Pancreas (tissue), 10 donors: ENCODE data around the gene APOBEC3A. TPM values are rescaled to one million over a fixed set of nuclear protein-coding genes. Genes with fewer than 3 reads are reported as not detected.
"Not testable (repeated sequence)": the region's sequence is repeated elsewhere in the genome, so short reads cannot be mapped to it uniquely, and the experiment has no call there.

Source experiments
- ATAC-seq, 4 donors: fragments of 200-7000 bp; cut with Tn5 transposase; one replicate each; pipeline versions ENCODE4 v1.8.0 to v1.9.1; 2020; ENCODE audit warnings: mild to moderate bottlenecking in 4 of 4, moderate library complexity in 4 of 4
- DNase-seq, 6 donors: peaks; one replicate each; pipeline ENCODE4 v3.0.0-alpha.2; 2020
- FAIRE-seq: peaks from 2 replicates; lab custom pipeline; 2012; peaks lifted over from hg19 to GRCh38; lab: Jason Lieb, UNC
- H3K27ac ChIP-seq, 4 donors: fragments of 200-600 bp; sonication (generic); 1 replicate in 3 of 4; 2 replicates in 1 of 4; pipeline versions ENCODE4 v1.5.0 to v1.8.0; 2020
- H3K27me3 ChIP-seq, 4 donors: fragments of 200-600 bp; one replicate each; pipeline ENCODE4 v1.8.0; 2021
- H3K36me3 ChIP-seq, 3 donors: fragments of 200-600 bp; sonication (generic) in 1 of 3; one replicate each; pipeline versions ENCODE4 v1.5.0 to v1.8.0; 2020 to 2021
- H3K4me1 ChIP-seq, 3 donors: fragments of 200-600 bp; one replicate each; pipeline ENCODE4 v1.8.0; 2021
- H3K4me3 ChIP-seq, 4 donors: fragments of 200-600 bp; sonication (generic) in 2 of 4; one replicate each; pipeline versions ENCODE4 v1.5.0 to v1.8.0; 2020 to 2021
- H3K9me3 ChIP-seq, 4 donors: fragments of 200-600 bp; one replicate each; pipeline ENCODE4 v1.8.0; 2021
- CTCF ChIP-seq, 4 donors: fragments of 200-600 bp; sonication (generic) in 3 of 4; IDR thresholded peaks; one replicate each; pipeline versions ENCODE4 v1.5.0 to v1.8.0; 2021; ENCODE audit warnings: antibody characterized with exemption in 4 of 4
- WGBS, 2 donors: extraction: QIAGEN DNeasy Blood & Tissue Kit; methylation state at CpG; one replicate each; pipeline ENCODE4 v1.1.7; 2013; 5-methylcytosine and 5-hydroxymethylcytosine counted together
- intact Hi-C, 3 donors: fragments of 100-400 bp; cut with DNase I; formaldehyde crosslinking; loops; one replicate each; pipeline versions ENCODE4 v1.11.1 to v1.14.2; 2022
- polyA plus RNA-seq, 2 donors: library from polyadenylated mRNA; stranded (reverse); fragments of 200-250 nt; gene quantifications; one replicate each; pipeline ENCODE4 v1.2.3, GENCODE V29; 2013
- total RNA-seq, 6 donors: library from RNA; stranded (reverse); fragmentation: NEBNext Ultra II Directional in 4 of 6; extraction: Animal tissue kit (Norgen Biotek cat#: 25700) in 4 of 6; gene quantifications; one replicate each; pipeline versions ENCODE4 v1.2.1 to v1.2.4, GENCODE V29; 2021 to 2023
- donor health status: healthy with polysubstance abuse.
- donor health status: DM: no; HTN: no; CAD: no; lungs with moderate emphysema.
- donor health status: DM: no; HTN: no; CAD: no.
- donor health status: control.
- donor health status: control.
- donor health status: Bipolar disorder and iron deficiency.
- donor health status: DM: yes; HTN: yes; CAD: no.
- donor health status: DM: no; HTN: no; CAD: no.
- donor health status: DM: no; HTN: no; CAD: no.
- donor health status: DM: yes; HTN: yes; CAD: no.

APOBEC3A gene
- total and polyA plus RNA-seq, 8 donors: 0.07 to 1.1 (median 0.46) TPM; not detected in 2

DNA sequence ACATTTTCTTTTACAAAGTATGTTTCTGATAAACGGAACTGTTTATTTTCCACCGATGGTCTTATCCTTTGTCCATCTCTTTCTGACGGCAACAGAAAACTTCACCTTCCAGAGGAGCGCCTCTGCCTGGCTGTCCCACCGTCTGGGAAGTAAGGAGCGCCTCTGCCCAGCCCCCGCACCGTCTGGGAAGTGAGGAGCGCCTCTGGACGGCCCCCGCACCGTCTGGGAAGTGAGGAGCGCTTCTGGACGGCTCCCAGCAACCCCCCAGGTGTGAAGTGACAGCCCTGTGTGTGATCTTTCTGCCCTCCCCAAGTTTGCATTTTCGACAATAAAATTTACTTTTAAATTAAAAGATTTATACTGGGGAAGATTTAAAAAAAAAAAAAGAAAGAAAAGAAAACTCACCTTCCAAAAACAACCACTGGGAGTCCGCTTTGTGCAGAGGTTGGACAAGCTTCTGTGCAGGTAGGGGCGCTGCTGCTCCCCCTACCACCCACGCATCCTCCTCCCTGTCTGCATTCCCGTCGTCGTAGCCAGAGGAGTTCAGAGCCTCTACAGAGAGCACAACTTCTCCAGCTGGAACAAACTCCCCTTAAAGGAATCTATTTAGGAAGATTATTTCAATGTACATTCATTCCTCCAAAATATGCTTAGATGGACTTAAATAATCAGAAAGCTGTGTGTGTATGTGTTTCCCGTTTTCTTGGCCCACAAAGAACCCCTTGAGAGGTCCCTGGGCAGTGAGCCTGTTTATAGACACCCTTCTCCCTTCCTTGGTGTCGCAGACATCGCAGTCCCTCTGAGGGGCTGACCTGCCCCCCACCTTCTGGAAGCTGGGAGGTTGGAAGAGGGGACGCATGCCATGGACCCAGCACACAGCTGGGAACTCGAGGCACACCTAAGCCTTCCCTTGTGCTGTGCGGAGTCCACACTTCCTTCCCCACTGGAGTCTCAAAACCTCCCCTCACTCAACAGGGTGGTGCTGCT, 23.9 kb downstream of the APOBEC3A start:
- TF ChIP-seq CTCF (IDR thresholded peaks at IDR 0.05): peak in 3 of 4 donors; percentile 10 to 45 (median 24)
- DNase-seq (peak in 5 of 6 donors; percentile 63 to 69 (median 66)), FAIRE-seq (no peak), ATAC-seq (peak; percentile 56 to 81 (median 70))
- 17 to 18% methylated on average over 27 of the region's 27 CpGs for WGBS, 2 donors
- H3K9me3 ChIP-seq: no peaks in the 10 kb centered on the region
- H3K4me3 ChIP-seq: peak overlapping the region in 1 of 4 donors; percentile 17
- H3K27me3 ChIP-seq: no peaks in the 10 kb centered on the region
- peak overlapping the region; percentile 84 to 92 (median 90) for H3K27ac ChIP-seq
- peaks cover 3 to 19% (median 11%) of the 10 kb centered on the region in 3 donors for H3K4me1 ChIP-seq
- intact Hi-C loops: no loop called here
- H3K36me3 ChIP-seq: no peaks in the 10 kb centered on the region

- intact Hi-C loops: no loop called here
- H3K9me3 ChIP-seq: no peaks in the 10 kb centered on the region
- H3K27ac ChIP-seq: peak within 1 kb of the TSS; percentile 84 to 92 (median 90)
- no peaks in the 10 kb centered on the region for H3K27me3 ChIP-seq
- peak within 1 kb of the TSS in 2 of 4 donors; percentile 14 to 17 for H3K4me3 ChIP-seq
- peak; percentile 61 to 95 (median 90) for DNase-seq
- peak; percentile 81 for FAIRE-seq
- H3K36me3 ChIP-seq: no peaks in the 10 kb centered on the region
- TF ChIP-seq CTCF (IDR thresholded peaks at IDR 0.05): no peak
- peak; percentile 84 to 94 (median 90) for ATAC-seq
- peaks cover 3 to 19% (median 11%) of the 10 kb centered on the region in 3 donors for H3K4me1 ChIP-seq
- 8 to 11% methylated on average over 15 to 16 of the region's 16 CpGs for WGBS, 2 donors
These were observed 24.9 kb downstream of the APOBEC3A start, which contains the start of gene APOBEC3B for GRCh38 chr22:38981992-38982927. Gene APOBEC3B, plus strand, starts transcription at chr22:38982347. Its CDS starts 107 bp downstream, at chr22:38982454.

DNA sequence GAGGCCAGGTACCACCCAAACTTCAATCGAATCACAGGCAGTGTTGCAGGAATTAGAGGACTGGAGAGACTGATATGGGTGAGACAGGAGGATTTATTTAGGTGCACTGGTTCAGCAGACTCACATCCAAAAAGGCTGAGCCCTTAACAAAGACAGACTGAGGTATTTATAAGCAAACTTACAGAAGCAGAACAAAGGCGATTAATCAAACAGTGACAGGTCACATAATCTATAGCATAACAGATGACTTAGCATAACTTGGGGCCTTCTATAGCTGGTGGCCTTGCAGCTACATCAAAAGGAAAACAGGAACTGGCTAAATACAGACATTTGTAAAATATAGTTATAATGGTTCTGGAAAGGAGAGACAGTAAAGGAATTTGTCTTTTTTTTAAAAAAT, 26.8 kb downstream of the APOBEC3A start:
- WGBS, 2 donors: 89 to 91% methylated on average over 2 of the region's 2 CpGs
- Histone ChIP-seq H3K36me3 (no peaks in the 10 kb centered on the region), H3K4me3 (no peak overlapping the region), H3K27ac (peak overlapping the region; percentile 42 to 81 (median 79)), H3K4me1 (peaks cover 3 to 19% (median 11%) of the 10 kb centered on the region in 3 donors), H3K9me3 (no peaks in the 10 kb centered on the region), H3K27me3 (no peaks in the 10 kb centered on the region)
- FAIRE-seq: no peak
- ATAC-seq: no peak
- intact Hi-C loops: no loop called here
- TF ChIP-seq CTCF (IDR thresholded peaks at IDR 0.05): no peak
- DNase-seq: no peak

- H3K27me3 ChIP-seq, FAIRE-seq, H3K9me3 ChIP-seq, H3K36me3 ChIP-seq, intact Hi-C loops, H3K4me3 ChIP-seq: not testable (repeated sequence)
- DNase-seq: peak; percentile 64 to 95 (median 90)
- ATAC-seq: peak; percentile 66 to 80 (median 72)
- Histone ChIP-seq H3K27ac (peak overlapping the region; percentile 47 to 81 (median 79)), H3K4me1 (peaks cover 3 to 19% (median 11%) of the 10 kb centered on the region in 3 donors)
- WGBS, 2 donors: 15 to 19% methylated on average over 9 of the region's 9 CpGs
These were observed 27.7 kb downstream of the APOBEC3A start for GRCh38 chr22:38984784-38985757.
